CD4-positive, alpha-beta T cell treated with Interferon gamma for 1 hour (primary cell): ENCODE data around the gene MED15.
"Not testable (repeated sequence)": the region's sequence is repeated elsewhere in the genome, so short reads cannot be mapped to it uniquely, and the experiment has no call there.

ENCODE experiments used
- DNase-seq: peaks from one replicate; pipeline ENCODE4 v3.0.0-alpha.2; 2020

Gene MED15

GRCh38 chr22:20484948-20485683 is 22.3 kb upstream of the MED15 start:
- DNase-seq: no peak

GRCh38 chr22:20486229-20486628 is 21.2 kb upstream of the MED15 start:
- no peak for DNase-seq

- DNase-seq: no peak
Measured at GRCh38 chr22:20487715-20488114, 19.7 kb upstream of the MED15 start.

GRCh38 chr22:20488946-20489345 is 18.5 kb upstream of the MED15 start:
- DNase-seq: no peak

GRCh38 chr22:20490183-20490940 is 17.0 kb upstream of the MED15 start:
- no peak for DNase-seq

- no peak for DNase-seq
Measured at GRCh38 chr22:20490941-20491307, 16.5 kb upstream of the MED15 start.

GRCh38 chr22:20491346-20491745 is 16.1 kb upstream of the MED15 start:
- no peak for DNase-seq

- DNase-seq: no peak
Measured at GRCh38 chr22:20494978-20495860, 12.2 kb upstream of the MED15 start, which contains the start of gene KLHL22. Gene KLHL22 (minus strand): TSS chr22:20495795. CDS start chr22:20489211, 6,584 bp downstream.

GRCh38 chr22:20495861-20496681 is 11.3 kb upstream of the MED15 start:
- peak; percentile 93 for DNase-seq

- no peak for DNase-seq
Measured at GRCh38 chr22:20497426-20497825, 10.0 kb upstream of the MED15 start.

GRCh38 chr22:20498913-20499312 is 8.5 kb upstream of the MED15 start:
- DNase-seq: no peak

- DNase-seq: no peak
Measured at GRCh38 chr22:20499769-20500168, 7.6 kb upstream of the MED15 start.

- DNase-seq: no peak
Measured at GRCh38 chr22:20503816-20504215, 3.6 kb upstream of the MED15 start.

GRCh38 chr22:20504293-20504922 is 3.0 kb upstream of the MED15 start:
- not testable (repeated sequence) for DNase-seq

- no peak for DNase-seq
Measured at GRCh38 chr22:20506543-20507252, 712 bp upstream of the MED15 start.

GRCh38 chr22:20508067-20508755 is 801 bp downstream of the MED15 start:
- DNase-seq: not testable (repeated sequence)

GRCh38 chr22:20508815-20509271 is 1.4 kb downstream of the MED15 start:
- no peak for DNase-seq

- peak; percentile 54 for DNase-seq
Measured at GRCh38 chr22:20509344-20510047, 2.1 kb downstream of the MED15 start.

GRCh38 chr22:20510811-20511577 is 3.6 kb downstream of the MED15 start:
- no peak for DNase-seq
